NCI-H524 treated with DMSO at 0.1 percent for 48 hours (cell line): ENCODE results near the gene OMP.
A peak's percentile ranks its signal among the peaks of the same experiment; 100 is the strongest.
"Not testable (repeated sequence)": the region's sequence is repeated elsewhere in the genome, so short reads cannot be mapped to it uniquely, and the experiment has no call there.

Experiments
- DNase-seq: peaks from one replicate; lab custom pipeline; 2025; lab: John Stamatoyannopoulos, UW

OMP gene, protein sequence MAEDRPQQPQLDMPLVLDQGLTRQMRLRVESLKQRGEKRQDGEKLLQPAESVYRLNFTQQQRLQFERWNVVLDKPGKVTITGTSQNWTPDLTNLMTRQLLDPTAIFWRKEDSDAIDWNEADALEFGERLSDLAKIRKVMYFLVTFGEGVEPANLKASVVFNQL

DNA sequence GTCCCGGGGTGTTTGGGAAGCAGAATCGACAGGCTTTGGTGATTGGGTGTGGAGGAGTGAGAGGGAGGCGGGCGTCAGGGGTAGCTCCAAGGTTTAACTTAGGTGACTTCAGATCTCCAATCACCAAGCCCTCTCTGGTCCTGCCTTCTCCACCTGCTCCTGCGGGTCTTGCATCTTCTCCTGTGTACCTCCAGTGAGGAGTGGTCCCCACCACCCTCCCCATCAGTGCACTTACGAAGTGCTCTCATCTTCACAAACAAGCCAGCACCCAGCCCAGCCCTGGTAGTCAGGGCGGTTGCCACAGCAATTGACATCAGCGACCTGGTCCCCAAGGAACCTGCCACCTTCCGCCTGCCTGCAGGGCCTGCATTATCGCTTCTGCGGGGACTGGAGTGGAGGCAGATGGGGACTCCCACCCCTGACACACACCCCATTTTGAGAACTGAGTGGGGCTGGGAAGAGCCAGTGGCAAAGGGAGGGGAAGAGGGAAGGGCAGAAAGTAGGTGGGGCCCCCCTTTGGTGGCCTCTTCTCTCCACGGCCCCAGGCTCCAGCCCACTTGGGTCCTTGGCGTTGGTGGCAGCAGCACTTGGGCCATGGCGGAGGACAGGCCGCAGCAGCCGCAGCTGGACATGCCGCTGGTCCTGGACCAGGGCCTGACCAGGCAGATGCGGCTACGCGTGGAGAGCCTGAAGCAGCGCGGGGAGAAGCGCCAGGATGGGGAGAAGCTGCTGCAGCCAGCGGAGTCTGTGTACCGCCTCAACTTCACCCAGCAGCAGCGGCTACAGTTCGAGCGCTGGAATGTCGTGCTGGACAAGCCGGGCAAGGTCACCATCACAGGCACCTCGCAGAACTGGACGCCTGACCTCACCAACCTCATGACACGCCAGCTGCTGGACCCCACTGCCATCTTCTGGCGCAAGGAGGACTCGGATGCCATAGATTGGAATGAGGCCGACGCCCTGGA, at the start of gene OMP:
Gene OMP (plus strand): TSS at position 595 of the 965 bp plus-strand sequence. CDS start 0 bp downstream, at position 595.
- no peak for DNase-seq

DNA sequence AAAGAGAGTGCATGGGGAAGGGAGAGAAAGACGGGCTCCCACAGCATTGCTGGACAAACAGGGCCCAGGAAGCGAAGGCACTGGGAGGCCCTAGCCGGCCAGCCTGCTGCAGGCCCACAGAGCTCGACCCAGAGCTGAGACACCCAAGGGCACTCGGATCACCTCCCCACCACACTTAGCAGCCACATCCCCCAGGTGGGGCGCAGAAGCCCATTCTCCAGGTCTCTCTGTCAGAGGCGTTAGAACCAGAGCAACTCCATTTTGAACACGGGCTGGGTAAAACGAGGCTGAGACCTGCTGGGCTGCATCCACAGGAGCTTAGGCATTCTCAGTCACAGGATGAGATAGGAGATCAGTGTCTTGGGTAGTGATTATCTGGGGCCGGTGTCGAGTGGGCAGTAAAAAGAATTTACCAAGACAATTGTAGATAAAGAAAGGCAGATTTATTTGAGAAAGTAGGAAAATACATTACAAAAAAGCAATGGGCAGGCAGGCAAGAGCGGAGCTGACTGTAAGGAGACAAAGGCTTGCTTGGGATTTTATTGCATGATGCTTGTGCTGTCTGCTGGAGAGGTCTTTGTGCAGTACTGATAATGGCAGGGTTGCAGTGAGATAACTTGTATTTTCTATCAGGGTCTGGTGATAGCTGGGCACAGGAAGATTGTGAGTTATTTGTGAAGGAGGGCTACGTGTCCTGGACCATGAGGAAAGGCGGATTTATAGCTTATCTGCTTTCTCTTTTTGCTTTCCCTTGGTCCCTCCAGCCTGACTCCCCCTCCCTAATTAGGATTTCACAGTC, 49.2 kb upstream of the OMP start:
- no peak for DNase-seq

DNA sequence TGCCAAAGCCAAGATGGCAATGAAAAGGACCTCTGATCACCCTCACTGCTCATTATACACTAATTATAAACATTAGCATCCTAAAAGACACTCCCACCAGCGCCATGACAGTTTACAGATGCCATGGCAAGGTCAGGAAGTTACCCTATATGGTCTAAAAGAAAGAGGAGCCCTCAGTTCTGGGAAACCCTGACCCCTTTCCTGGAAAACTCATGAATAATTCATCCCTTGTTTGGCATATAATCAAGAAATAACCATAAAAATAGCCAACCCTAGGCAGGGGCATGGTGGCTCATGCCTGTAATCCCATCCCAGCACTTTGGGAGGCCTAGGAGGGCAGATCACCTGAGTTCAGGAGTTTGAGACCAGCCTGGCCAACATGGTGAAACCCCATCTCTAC, 48.6 kb upstream of the OMP start:
- no peak for DNase-seq

DNA sequence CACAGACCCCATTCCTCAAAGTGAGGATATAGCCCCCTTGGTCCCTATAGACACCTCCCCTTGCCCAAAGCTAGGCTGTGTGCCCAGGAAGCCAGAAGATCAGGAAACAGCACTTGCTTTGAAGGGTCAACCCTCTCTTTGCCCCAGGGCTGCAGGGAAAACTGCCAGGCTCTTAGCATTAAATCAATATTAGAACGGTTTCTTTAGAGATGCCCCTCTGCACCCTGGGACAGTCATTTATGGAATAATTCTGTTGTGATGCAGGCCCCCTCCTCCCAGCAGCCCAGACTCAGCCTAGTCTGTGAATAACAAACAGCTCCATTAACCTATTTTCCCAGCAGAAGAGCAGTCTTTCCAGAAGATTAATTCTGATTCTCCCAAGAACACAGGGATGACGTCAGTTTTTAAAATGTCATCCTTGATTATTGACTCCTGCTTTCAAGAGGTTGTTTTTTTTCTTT, 47.5 kb upstream of the OMP start:
- no peak for DNase-seq

DNA sequence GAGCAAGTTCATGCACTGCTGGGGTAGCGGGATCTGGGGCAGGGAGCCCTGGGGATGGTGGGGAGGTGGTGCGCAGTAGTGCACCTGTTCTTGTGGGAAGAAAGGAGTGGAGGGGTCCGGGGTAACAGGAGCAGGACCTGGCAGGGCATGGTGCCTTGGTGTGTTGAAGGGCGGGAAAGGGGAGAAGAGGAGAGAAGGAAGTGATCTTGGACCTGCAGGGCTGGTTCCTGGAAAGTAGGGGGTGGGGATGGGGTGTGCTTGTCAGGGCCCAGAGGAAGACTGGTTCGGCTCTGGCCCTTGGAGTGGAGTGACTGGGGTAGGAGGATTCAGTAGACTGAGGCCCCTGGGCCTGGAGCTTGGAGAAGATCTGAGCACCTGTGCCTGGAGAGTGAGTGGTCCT, 46.7 kb upstream of the OMP start:
- no peak for DNase-seq

DNA sequence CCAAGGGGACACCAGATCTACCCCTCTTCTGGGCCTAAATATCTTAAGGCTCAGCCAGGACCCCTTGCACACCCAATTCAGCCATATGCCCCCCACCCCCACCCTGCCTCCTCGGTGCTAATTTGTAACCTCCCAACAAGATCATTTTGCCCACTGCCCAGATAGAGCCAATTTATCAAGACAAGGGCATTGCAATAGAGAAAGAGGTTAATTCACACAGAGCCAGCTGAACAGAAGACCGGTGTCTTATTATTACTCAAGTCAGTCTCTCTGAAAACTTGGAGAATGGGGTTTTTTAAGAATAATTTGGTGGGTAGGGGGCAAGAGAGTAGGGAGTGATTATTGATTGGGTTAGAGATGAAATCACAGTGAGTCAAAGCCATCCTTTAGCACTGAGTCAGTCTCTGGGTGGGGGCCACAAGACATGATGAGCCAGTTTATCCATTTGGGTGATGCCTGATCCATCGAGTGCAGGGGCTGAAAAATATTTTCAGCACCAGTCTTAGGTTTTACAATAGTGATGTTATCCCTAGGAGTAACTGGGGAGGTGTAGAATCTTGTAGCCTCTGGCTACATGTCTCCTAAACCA, 45.7 kb upstream of the OMP start:
- DNase-seq, result no peak

DNA sequence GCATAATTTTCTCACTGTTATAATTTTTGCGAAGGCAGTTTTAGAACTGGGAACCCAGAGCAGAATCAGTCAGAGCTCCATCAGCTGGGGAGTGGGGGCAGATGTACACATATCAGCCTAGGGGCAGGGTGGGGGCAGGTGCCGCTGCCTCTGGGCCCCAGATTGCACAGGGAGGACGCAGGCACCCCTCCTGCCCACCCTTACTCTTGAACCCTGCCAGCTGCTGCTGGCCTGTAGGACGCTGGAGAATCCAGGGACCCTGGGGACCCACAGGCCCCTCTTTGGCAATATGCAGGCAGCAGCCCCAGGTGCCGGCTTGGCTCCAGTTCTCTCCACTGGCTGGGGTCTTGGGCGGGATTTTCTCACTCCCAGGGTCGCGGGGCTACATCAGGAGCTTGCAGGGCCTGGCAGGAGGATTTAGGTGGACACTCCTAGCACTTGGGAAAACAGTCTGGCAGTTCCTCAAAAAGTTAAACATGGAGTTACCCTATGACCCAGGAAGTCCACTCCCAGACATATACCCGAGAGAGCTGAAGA, 44.6 kb upstream of the OMP start:
- no peak for DNase-seq

DNA sequence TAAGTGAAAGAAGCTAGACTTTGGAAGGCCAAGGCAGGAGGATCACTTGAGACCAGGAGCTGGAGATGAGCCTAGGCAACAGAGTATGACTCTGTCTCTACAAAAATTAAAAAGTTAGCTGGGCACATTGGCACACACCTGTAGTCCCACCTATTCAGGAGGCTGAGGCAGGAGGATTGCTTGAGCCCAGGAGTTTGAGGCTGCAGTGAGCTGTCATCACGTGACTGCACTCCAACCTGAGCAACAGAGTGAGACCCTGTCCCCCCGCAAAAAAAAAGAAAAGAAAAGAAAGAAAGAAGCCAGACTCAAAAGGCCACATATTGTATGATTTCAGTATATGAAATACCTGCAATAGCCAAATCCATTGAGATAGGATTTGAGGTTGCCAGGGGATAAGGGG, 43.7 kb upstream of the OMP start:
- no peak for DNase-seq

DNA sequence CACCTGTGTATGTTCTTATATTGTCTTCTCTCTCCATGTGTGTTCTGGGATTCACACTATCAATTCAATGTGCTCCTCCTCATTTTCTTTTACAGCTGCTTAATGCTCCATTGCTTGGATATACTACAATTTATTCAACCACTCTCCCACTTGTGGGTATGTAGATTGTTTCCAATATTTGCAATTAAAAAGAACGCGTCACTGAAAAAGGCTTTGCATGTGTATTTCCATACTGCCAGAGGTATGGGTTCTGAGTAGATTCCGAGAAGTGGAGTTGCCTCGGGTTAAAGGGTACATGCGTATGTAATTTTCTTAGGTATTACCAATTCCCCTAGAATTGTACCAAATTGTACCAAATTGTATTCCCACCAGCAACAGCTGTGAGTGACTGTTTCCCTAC, 42.8 kb upstream of the OMP start:
- DNase-seq, result no peak

DNA sequence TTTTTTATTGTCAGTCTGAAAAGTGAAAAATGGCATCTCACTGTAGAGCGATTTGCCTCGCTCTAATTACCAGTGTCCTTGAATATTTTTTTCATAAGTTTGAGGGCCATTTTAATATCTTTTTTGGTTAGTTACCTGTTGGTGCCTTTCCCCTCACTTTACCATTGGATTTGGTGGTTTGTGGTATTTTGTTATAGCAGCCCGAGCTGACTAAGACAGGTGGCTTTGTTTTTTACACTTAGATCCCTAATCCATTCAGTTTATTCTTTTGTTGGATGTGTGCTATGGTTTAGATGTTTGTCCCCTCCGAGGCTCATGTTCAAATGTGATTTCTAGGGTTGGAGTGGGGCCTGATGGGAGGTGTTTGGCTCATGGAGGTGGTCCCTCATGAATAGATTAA, 42.4 kb upstream of the OMP start:
- DNase-seq, result no peak

DNA sequence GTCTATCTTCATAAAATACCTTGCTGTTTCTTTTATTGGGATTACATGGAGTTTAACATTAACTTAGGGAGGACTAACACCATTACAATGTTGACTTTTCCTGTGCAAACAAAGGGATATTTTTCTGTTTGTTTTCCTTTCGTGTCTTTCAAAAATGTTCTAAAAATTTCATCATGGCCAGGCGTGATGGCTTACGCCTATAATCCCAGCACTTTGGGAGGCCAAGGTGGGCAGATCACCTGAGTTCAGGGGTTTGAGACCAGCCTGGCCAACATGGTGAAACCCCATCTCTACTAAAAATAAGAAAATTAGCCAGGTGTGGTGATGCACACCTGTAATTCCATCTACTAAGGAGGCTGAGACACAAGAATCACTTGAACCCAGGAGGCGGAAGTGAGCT, 41.4 kb upstream of the OMP start:
- not testable (repeated sequence) for DNase-seq

DNA sequence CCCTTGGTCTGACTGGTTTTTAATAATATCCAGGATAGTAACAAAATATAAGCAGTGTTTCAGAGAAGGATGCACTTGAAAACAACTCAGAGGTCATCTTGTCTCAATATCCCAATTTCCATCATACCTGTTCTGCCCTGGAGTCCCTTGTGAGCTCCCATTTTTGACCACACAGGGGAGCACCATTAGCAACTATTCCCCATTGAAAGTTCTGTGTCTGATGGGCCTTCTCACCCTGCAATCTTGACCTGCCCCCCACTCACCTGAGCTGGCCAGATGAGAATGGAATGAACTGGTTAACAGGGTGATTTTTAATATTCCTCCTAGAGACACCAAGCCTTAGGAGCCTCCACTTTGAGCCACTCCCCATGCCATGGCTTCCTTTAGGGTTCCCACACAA, 39.7 kb upstream of the OMP start:
- DNase-seq, result no peak

DNA sequence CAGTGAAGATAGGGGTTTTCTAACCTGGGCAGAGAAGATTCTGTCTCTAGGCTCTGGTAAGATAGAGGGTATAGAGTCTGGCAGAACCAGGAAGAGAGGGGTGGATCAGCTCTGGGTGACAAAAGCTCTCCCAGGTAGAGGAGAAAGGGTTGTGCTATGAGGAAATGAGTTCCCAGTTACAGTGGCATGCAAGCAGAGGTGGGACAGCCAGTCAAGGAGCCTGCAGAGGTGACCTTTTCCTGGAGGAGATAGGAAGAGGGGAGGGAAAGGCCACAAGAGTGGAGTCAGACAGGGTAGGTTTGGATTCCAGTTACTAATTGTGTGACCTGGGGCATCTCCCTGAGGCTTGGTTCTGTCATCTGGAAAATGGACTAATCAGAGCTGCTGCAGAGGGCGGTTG, 39.2 kb upstream of the OMP start:
- no peak for DNase-seq

DNA sequence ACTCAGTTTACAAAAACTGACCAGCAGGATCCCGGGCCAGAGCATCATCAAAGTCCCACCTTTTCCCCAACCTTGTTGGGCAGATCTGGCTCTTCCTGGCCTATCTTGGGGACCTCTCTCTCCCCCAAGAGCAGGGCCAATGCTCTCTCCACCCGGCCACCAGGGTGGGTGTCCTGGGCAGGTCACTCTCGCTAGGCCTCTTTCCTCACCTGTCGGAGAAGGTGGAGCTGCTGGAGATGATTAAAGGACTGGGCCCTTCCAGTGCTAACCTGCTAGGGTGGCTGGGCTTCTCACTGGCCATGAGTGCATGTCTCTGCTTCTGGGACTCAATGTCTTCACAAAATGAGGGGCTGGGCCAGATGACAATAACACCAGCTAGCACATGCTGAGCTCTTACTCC, 38.8 kb upstream of the OMP start:
- no peak for DNase-seq

DNA sequence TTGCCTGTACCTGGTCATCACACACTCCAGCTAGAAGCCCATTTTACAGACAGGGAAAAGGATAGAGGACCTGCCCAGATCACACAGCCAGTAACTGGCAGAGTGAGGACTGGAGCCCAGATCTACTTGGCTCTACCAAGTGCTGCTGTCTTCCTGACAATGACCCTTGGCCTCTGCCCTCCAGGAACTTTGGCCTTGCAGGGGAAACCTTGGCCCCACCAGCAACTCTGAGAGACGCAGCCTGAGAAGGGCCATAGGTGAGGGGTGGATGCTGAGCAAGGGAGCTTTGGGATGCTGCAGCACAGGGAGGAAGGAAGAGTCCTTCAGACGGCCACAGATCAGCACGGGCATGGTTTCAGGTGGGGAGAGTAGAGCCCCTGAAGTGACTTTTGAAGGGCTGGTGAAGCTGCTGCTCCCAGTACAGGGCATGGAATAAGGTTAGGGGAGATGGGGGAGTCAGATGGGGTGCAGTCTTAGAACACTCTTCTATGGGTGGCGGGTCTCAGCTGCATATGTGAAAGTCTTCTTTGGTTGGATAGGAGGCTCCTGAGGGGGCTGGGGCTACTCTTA, 37.9 kb upstream of the OMP start:
- no peak for DNase-seq

DNA sequence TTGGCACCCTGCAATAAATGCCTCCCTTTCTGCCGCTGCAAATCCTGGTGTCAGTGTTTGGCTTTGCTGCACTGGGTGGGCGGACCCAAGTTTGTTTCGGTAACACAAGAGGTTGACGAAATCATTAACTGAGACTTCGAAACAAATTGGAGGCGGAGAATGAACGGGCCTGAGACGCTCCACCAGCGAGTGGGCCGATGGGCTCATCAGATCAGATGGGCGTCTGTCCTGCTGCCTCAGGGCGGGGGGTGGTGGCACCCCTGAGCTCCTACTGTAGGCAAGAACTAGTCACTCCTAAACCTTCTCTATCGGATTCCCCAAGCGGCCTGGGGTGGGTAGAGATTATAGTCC, 36.8 kb upstream of the OMP start:
- no peak for DNase-seq

DNA sequence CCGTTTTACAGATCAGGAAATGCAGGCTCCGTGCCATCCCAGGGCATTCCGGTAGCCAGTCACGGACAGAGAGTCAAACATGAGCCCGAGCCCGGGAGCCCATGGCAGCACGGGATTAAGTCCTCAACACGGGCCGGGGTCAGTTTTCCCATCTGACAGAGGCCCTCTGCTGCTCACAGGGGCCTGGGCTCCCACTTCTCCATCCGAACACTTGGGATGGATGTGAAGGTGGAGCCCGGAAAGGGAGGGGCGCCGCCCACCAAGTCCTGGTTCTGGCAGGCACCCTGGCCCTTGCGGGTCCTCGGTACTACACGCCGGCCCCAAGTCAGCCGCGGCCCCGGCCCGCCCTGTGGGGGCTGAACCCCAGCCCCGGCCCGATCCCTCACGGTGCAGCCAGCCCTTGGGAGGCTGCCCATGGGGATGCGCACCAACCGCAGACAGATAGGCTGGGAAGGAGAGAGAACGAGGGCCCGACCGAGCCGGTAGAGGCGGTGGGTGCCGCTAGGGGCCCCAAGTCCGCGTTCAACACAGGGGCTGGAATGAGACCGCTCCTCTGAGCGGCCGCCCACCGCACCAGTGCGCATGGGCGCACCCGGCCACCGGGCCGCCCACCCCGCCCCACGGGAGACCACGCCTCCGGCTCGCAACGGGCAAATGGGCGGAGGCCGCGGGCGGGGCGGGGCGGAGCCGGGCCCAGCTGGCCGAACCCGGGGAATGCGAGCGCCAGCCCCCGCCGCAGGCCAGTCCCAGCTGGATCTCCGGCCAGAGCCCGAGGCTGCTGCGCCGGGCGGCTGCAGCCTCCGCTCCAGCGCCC, 36.2 kb upstream of the OMP start, which contains the start of gene CAPN5:
Gene CAPN5 (plus strand): TSS at position 743 of the 814 bp plus-strand sequence. CDS start 17,916 bp downstream, outside the sequence.
- DNase-seq, result peak; percentile 47

DNA sequence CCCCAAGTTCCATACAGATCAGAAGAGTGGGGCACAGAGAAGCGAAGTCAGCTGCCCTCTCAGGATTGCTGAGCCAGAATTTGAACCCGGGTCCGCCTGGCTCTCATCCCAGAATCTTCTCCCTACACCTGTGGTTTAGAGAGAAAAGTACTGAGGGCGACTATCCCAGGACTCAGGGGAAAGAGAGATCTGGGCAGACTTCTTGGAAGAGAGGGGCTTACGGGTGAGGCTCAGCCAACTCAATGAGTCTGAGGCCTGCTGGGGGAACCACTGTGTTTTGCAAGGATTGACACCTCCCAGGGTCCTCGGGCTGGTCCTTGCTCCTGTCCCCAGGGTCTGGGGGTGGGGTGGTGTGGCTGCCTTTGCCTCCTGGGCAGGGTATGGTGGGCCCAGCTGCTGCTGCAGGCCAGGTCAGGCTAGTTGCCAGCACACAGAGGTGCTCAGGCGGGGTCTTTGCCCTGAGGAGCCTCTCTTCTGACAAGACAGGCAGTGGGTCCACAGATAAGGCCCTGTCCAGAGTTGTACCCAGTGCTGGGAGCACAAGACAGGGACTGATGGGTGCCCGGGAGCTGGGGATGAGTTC, 34.7 kb upstream of the OMP start:
- DNase-seq, result no peak

DNA sequence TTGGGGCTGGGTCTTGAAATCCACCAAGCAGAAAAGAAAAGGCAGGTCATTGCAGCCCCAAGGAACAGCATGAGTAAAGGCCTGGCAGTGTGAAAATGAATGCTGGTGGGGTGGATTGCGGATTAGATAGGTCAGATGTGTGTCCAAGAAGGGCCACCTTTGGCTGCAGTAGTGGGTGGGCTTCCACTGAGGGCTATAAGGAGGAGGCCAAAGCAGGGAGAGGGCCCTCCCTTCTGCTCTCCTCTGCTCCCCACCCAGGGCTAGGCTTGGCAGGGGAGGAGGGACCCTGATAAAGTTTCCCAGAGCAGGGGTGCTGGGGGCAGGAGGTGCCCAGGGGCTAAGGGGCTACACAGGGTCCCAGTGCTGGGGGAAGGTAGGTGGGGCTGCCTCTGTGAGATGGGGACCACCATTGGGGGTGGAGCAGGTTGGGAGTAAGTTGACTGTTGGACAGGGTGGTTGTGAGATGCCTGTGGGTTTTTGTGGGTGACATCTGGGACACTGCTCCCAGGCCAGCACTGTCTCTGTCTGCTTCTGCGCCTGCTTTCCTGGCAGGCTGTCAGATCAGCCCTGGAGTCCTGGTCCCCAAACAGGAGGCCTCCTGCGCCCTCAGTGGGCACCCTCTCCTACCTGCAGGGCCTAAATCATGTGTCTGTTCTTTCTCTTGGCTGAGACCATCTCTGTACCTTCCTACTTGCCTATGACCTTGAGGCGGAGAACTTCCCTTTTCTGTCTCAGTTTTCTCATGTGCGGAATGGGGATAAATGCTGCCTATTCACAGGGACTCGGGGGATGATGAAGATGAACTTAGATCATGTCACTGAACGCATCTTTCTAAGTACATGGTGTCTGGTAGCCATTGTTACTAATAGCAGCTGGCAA, 33.9 kb upstream of the OMP start:
- DNase-seq, result no peak
